Liver (tissue), 9 donors: Measurements from ENCODE around the gene SLC38A5. TPM values are rescaled to one million over a fixed set of nuclear protein-coding genes. Genes with fewer than 3 reads are reported as not detected.

Experiments
- DNase-seq: peaks from one replicate; pipeline ENCODE4 v3.0.0-alpha.2; 2017; ENCODE audit warnings: low spot score
- H3K27ac ChIP-seq, 2 donors: one replicate each; pipeline ENCODE4 v1.7.0; 2013; ENCODE audit warnings: inconsistent platforms in 2 of 2, low read length in 2 of 2, control low read depth in 1 of 2, low read depth in 1 of 2, mild to moderate bottlenecking in 1 of 2
- H3K27me3 ChIP-seq, 4 donors: one replicate each; pipeline versions ENCODE4 v1.6.1 to v1.7.0; 2013; ENCODE audit warnings: low read length in 3 of 4, inconsistent platforms in 1 of 4, mild to moderate bottlenecking in 1 of 4, moderate library complexity in 1 of 4; ENCODE audit not compliant: control insufficient read depth in 4 of 4, insufficient read depth in 4 of 4
- H3K36me3 ChIP-seq, 4 donors: one replicate each; pipeline versions ENCODE4 v1.6.1 to v1.7.0; 2013; ENCODE audit warnings: low read length in 3 of 4, mild to moderate bottlenecking in 3 of 4, low read depth in 1 of 4, moderate library complexity in 1 of 4; ENCODE audit not compliant: control insufficient read depth in 4 of 4, insufficient read depth in 3 of 4
- H3K4me1 ChIP-seq, 4 donors: one replicate each; pipeline versions ENCODE4 v1.6.1 to v1.7.0; 2013; ENCODE audit warnings: low read length in 3 of 4, mild to moderate bottlenecking in 3 of 4, moderate library complexity in 1 of 4; ENCODE audit not compliant: control insufficient read depth in 4 of 4, insufficient read depth in 4 of 4
- H3K4me3 ChIP-seq, 3 donors: one replicate each; pipeline versions ENCODE4 v1.6.1 to v1.7.0; 2013; ENCODE audit warnings: low read length in 3 of 3, control low read depth in 1 of 3, low read depth in 1 of 3, mild to moderate bottlenecking in 1 of 3
- H3K9ac ChIP-seq, 2 donors: one replicate each; pipeline ENCODE4 v1.7.0; 2013; ENCODE audit warnings: low read length in 2 of 2, mild to moderate bottlenecking in 2 of 2, moderate library complexity in 2 of 2, control low read depth in 1 of 2, low read depth in 1 of 2
- H3K9me3 ChIP-seq, 4 donors: one replicate each; pipeline versions ENCODE4 v1.6.1 to v1.7.0; 2013; ENCODE audit warnings: low read length in 3 of 4; ENCODE audit not compliant: control insufficient read depth in 4 of 4
- EGR1 ChIP-seq, 2 donors: IDR thresholded peaks; 2 replicates each; pipeline ENCODE4 v1.6.1; 2016 to 2018; ENCODE audit warnings: antibody characterized with exemption in 2 of 2, low read depth in 2 of 2
- FOXA1 ChIP-seq: IDR thresholded peaks from 2 replicates; pipeline ENCODE4 v1.6.1; 2016; ENCODE audit warnings: antibody characterized with exemption
- GABPA ChIP-seq, 2 donors: IDR thresholded peaks in 1 of 2; conservative IDR thresholded peaks in 1 of 2; 2 replicates each; pipeline ENCODE4 v1.6.1; 2016; ENCODE audit warnings: antibody characterized with exemption in 2 of 2, mild to moderate bottlenecking in 1 of 2, moderate library complexity in 1 of 2
- RAD21 ChIP-seq, 2 donors: IDR thresholded peaks; 2 replicates each; pipeline ENCODE4 v1.6.1; 2016; ENCODE audit warnings: antibody characterized with exemption in 2 of 2, mild to moderate bottlenecking in 2 of 2
- RXRA ChIP-seq, 2 donors: IDR thresholded peaks; 2 replicates each; pipeline ENCODE4 v1.6.1; 2017 to 2018; ENCODE audit warnings: antibody characterized with exemption in 2 of 2, mild to moderate bottlenecking in 1 of 2
- TAF1 ChIP-seq: conservative IDR thresholded peaks from 2 replicates; pipeline ENCODE4 v1.6.1; 2016; ENCODE audit warnings: antibody characterized with exemption, mild to moderate bottlenecking
- YY1 ChIP-seq: IDR thresholded peaks from 2 replicates; pipeline ENCODE4 v1.6.1; 2016; ENCODE audit warnings: antibody characterized with exemption, mild to moderate bottlenecking
- WGBS: extraction: QIAGEN DNeasy Blood & Tissue Kit; methylation state at CpG from one replicate; pipeline ENCODE4 v1.1.7; 2013; 5-methylcytosine and 5-hydroxymethylcytosine counted together
- polyA plus RNA-seq, 2 donors: library from polyadenylated mRNA; stranded (reverse) in 1 of 2; unstranded in 1 of 2; fragments of 200-250 nt in 1 of 2; fragments of >200 nt in 1 of 2; fragmentation: Nextera tagmentation in 1 of 2; extraction: Ambion mirVana in 1 of 2; gene quantifications; one replicate each; pipeline versions ENCODE4 v1.2.1 to v1.2.3, GENCODE V29; 2013 to 2015
- total RNA-seq, 2 donors: library from RNA; depleted of rRNA; stranded (reverse); fragments of >200 nt; gene quantifications; one replicate each; pipeline ENCODE4 v1.2.3, GENCODE V29; 2014
- TF ChIP-seq, protein P1 (sequence below): IDR thresholded peaks from 2 replicates; pipeline ENCODE4 v1.6.1; 2016; ENCODE audit warnings: antibody characterized with exemption, mild to moderate bottlenecking
- TF ChIP-seq, protein P2 (sequence below): IDR thresholded peaks from 2 replicates; pipeline ENCODE4 v1.6.1; 2016; ENCODE audit warnings: antibody characterized with exemption
- TF ChIP-seq, protein P3 (sequence below): IDR thresholded peaks from 2 replicates; pipeline ENCODE4 v1.6.1; 2016; ENCODE audit warnings: antibody characterized with exemption
- TF ChIP-seq, protein P4 (sequence below): IDR thresholded peaks from 2 replicates; pipeline ENCODE4 v1.6.1; 2016; ENCODE audit warnings: antibody characterized with exemption
- donor health status: healthy.
- donor health status: healthy.
- donor health status: healthy.
- donor health status: healthy.
- donor health status: healthy.

SLC38A5 gene
- total and polyA plus RNA-seq, 4 donors = 0.25 to 81.3 (median 0.45) TPM

DNA sequence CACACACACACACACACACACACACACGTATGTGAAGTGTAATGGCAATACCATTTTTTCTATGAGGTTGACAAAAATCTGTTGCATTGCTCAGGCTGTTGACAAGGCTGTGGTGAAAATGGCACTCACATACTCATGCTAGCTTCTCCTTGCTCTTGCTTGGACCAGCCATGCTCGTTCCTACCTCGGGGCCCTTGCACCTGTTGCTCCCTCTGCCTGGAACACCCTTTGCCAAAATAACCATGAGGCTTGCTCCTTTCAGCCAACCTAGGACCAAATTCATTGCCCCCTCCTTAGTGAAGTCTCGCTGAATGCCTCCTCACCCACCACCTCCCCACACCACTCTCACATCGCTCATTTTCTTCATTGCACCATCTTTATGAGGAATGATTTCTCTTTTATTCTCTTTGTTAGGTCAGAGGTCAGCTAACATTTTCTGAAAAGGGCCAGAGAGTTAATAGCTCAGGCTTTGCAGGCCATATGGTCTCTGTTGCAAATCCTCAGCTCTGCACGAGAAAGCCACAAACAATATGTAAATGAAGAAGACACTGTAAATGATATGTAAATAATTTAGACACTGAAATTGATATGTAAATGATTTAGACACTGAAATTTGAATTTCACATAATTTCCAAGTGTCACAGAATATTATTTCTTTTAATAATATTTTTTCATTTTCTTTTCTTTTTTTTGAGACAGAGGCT is 13.3 kb downstream of the SLC38A5 start:
- Histone ChIP-seq H3K27me3 (no peaks in the 10 kb centered on the region), H3K9ac (no peak overlapping the region), H3K27ac (no peak overlapping the region), H3K4me1 (no peaks in the 10 kb centered on the region), H3K36me3 (no peaks in the 10 kb centered on the region), H3K4me3 (no peak overlapping the region), H3K9me3 (no peaks in the 10 kb centered on the region)
- WGBS = 89% methylated on average over 6 of the region's 6 CpGs
- DNase-seq = no peak
- TF ChIP-seq GABPA (IDR thresholded peaks at IDR 0.05 in 1 of 2, conservative IDR thresholded peaks at IDR 0.05 in 1 of 2) (no peak), RXRA (IDR thresholded peaks at IDR 0.05) (no peak), TAF1 (no peak), RAD21 (IDR thresholded peaks at IDR 0.05) (no peak), EGR1 (IDR thresholded peaks at IDR 0.05; ENCODE audit: low read depth in 2 of 2) (no peak), FOXA1 (no peak), YY1 (no peak)
- TF ChIP-seq, protein P1, sequence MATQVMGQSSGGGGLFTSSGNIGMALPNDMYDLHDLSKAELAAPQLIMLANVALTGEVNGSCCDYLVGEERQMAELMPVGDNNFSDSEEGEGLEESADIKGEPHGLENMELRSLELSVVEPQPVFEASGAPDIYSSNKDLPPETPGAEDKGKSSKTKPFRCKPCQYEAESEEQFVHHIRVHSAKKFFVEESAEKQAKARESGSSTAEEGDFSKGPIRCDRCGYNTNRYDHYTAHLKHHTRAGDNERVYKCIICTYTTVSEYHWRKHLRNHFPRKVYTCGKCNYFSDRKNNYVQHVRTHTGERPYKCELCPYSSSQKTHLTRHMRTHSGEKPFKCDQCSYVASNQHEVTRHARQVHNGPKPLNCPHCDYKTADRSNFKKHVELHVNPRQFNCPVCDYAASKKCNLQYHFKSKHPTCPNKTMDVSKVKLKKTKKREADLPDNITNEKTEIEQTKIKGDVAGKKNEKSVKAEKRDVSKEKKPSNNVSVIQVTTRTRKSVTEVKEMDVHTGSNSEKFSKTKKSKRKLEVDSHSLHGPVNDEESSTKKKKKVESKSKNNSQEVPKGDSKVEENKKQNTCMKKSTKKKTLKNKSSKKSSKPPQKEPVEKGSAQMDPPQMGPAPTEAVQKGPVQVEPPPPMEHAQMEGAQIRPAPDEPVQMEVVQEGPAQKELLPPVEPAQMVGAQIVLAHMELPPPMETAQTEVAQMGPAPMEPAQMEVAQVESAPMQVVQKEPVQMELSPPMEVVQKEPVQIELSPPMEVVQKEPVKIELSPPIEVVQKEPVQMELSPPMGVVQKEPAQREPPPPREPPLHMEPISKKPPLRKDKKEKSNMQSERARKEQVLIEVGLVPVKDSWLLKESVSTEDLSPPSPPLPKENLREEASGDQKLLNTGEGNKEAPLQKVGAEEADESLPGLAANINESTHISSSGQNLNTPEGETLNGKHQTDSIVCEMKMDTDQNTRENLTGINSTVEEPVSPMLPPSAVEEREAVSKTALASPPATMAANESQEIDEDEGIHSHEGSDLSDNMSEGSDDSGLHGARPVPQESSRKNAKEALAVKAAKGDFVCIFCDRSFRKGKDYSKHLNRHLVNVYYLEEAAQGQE = no peak
- TF ChIP-seq, protein P2, sequence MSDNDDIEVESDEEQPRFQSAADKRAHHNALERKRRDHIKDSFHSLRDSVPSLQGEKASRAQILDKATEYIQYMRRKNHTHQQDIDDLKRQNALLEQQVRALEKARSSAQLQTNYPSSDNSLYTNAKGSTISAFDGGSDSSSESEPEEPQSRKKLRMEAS = no peak
- TF ChIP-seq, protein P3, sequence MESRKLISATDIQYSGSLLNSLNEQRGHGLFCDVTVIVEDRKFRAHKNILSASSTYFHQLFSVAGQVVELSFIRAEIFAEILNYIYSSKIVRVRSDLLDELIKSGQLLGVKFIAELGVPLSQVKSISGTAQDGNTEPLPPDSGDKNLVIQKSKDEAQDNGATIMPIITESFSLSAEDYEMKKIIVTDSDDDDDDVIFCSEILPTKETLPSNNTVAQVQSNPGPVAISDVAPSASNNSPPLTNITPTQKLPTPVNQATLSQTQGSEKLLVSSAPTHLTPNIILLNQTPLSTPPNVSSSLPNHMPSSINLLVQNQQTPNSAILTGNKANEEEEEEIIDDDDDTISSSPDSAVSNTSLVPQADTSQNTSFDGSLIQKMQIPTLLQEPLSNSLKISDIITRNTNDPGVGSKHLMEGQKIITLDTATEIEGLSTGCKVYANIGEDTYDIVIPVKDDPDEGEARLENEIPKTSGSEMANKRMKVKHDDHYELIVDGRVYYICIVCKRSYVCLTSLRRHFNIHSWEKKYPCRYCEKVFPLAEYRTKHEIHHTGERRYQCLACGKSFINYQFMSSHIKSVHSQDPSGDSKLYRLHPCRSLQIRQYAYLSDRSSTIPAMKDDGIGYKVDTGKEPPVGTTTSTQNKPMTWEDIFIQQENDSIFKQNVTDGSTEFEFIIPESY = no peak

DNA sequence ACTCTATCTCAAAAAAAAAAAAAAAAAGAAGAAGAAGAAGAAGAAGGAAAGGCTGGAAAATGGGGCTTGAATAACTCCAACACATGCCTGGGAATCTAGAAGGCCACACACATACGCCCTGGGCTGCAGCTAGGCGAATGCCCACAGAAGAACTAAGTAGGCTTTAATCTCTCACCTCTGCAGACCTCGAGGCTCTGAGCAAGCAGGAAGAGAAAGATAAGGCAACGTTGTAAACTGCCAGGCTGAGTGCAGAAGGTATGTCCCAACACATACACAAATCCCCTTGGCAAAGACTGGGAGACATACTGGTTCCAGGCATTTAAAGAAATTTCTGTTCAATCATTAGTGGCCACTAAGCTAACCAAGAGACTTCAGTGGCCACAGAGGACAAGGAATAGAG is 18.4 kb downstream of the SLC38A5 start:
- no peak overlapping the region for H3K4me3 ChIP-seq
- H3K27ac ChIP-seq = no peak overlapping the region
- H3K9ac ChIP-seq = no peak overlapping the region
- H3K4me1 ChIP-seq = no peaks in the 10 kb centered on the region
- TF ChIP-seq, protein P4, sequence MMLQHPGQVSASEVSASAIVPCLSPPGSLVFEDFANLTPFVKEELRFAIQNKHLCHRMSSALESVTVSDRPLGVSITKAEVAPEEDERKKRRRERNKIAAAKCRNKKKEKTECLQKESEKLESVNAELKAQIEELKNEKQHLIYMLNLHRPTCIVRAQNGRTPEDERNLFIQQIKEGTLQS = no peak
- TF ChIP-seq, protein P3 = no peak
- no peaks in the 10 kb centered on the region for H3K36me3 ChIP-seq
- WGBS = 49% methylated on average over 4 of the region's 4 CpGs
- no peak for DNase-seq
- no peaks in the 10 kb centered on the region for H3K9me3 ChIP-seq
- no peaks in the 10 kb centered on the region for H3K27me3 ChIP-seq
